Tibial nerve (tissue), 4 donors: ENCODE results near the gene PSMD8. TPM values are rescaled to one million over a fixed set of nuclear protein-coding genes. Genes with fewer than 3 reads are reported as not detected.
"Not testable (repeated sequence)": the region's sequence is repeated elsewhere in the genome, so short reads cannot be mapped to it uniquely, and the experiment has no call there.

Experiments
- DNase-seq, 2 donors: peaks; one replicate each; pipeline ENCODE4 v3.0.0-alpha.2; 2019; ENCODE audit warnings: low spot score in 2 of 2
- H3K27ac ChIP-seq, 4 donors: fragments of 200-600 bp; sonication (generic) in 3 of 4; one replicate each; pipeline ENCODE4 v1.5.1; 2017 to 2019; ENCODE audit warnings: mild to moderate bottlenecking in 1 of 4
- H3K27me3 ChIP-seq, 2 donors: fragments of 200-600 bp; sonication (generic) in 1 of 2; one replicate each; pipeline versions ENCODE4 v1.5.1 to v1.6.0; 2017 to 2019
- H3K36me3 ChIP-seq, 3 donors: fragments of 200-600 bp; sonication (generic); one replicate each; pipeline ENCODE4 v1.5.1; 2018 to 2019
- H3K4me1 ChIP-seq, 4 donors: fragments of 200-600 bp; sonication (generic) in 3 of 4; one replicate each; pipeline ENCODE4 v1.5.1; 2017 to 2019
- H3K4me3 ChIP-seq, 4 donors: fragments of 200-600 bp; sonication (generic) in 3 of 4; one replicate each; pipeline ENCODE4 v1.5.1; 2017 to 2019; ENCODE audit warnings: mild to moderate bottlenecking in 1 of 4, moderate library complexity in 1 of 4
- H3K9me3 ChIP-seq, 4 donors: fragments of 200-600 bp; sonication (generic) in 3 of 4; one replicate each; pipeline ENCODE4 v1.5.1; 2017 to 2019
- EP300 ChIP-seq, 2 donors: sonication (generic); formaldehyde crosslinking; IDR thresholded peaks; one replicate each; pipeline ENCODE4 v1.6.1; 2017; ENCODE audit warnings: antibody characterized with exemption in 2 of 2, mild to moderate bottlenecking in 1 of 2
- POLR2A ChIP-seq, 2 donors: fragments of 450-650 bp; IDR thresholded peaks; one replicate each; pipeline ENCODE4 v1.6.1; 2017; ENCODE audit warnings: antibody characterized with exemption in 2 of 2, mild to moderate bottlenecking in 2 of 2, moderate library complexity in 2 of 2
- WGBS, 2 donors: methylation state at CpG; one replicate each; pipeline ENCODE4 v1.1.5; 2018; 5-methylcytosine and 5-hydroxymethylcytosine counted together
- total RNA-seq, 4 donors: library from RNA; depleted of rRNA; stranded (reverse); fragments of >200 nt; gene quantifications; one replicate each; pipeline ENCODE4 v1.1.0, GENCODE V29; 2016
- TF ChIP-seq, protein P1 (sequence below), 5 experiments: fragments of 200-600 bp in 3 of 5; fragments of 450-650 bp in 2 of 5; sonication (generic) in 3 of 5; IDR thresholded peaks; one replicate each; pipeline ENCODE4 v1.5.1; 2016 to 2019; ENCODE audit warnings: antibody characterized with exemption in 5 of 5, mild to moderate bottlenecking in 3 of 5, moderate library complexity in 2 of 5

Gene PSMD8
- total RNA-seq, 4 donors from 2014 or later = 124 to 192 (median 174) TPM

DNA sequence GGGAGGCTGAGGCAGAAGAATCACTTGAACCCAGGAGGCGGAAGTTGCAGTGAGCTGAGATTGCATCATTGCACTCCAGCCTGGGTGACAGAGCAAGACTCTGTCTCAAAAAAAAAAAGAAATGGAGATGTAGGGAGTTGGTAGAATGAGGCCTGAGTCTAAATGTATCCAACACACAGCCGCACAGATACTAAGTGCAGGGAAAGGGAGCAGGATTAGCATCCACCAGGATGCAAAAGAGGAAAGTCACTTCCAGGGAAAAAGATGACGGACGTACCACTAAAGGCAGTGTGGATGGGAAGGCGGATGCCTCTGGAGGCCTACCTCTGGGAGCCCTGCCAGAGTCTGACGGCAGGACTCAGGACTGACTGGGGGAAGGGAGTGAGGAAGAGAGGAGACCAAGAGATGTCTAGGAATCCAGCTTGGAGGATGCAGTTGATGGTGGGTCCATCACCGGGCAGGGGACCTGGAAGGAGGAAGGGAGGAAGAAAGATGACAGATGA lies 35.3 kb downstream of the PSMD8 start:
- WGBS, 2 donors = 58 to 62% methylated on average over 7 of the region's 7 CpGs
- H3K27me3 ChIP-seq = no peaks in the 10 kb centered on the region

DNA sequence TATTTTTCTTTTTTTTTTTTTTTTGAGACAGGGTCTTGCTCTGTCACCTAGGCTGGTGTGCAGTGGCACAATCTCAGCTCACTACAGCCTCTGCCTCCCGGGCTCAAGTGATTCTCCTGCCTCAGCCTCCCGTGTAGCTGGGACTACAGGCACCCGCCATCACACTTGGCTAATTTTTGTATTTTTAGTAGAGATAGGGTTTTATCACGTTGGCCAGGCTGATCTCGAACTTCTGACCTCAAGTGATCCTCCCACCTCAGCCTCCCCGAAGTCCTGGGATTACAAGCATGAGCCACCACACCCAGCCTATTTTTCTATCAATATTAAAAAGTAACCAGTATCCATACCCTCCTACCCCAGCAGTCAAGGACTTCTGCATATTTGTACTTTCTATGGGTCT lies 36.0 kb downstream of the PSMD8 start:
- not testable (repeated sequence) for H3K4me3 ChIP-seq, H3K9me3 ChIP-seq, DNase-seq, H3K27me3 ChIP-seq, H3K4me1 ChIP-seq, H3K27ac ChIP-seq
- 76 to 78% methylated on average over 6 of the region's 6 CpGs for WGBS, 2 donors
- H3K36me3 ChIP-seq = peaks cover 0 to 47% (median 0%) of the 10 kb centered on the region in 3 donors

More for the DNA sequence above, 35.3 kb downstream of the PSMD8 start:
- no peak overlapping the region for H3K4me3 ChIP-seq
- H3K27ac ChIP-seq = no peak overlapping the region
- TF ChIP-seq EP300 (IDR thresholded peaks at IDR 0.05) (no peak), POLR2A (IDR thresholded peaks at IDR 0.05) (no peak)
- TF ChIP-seq, protein P1, sequence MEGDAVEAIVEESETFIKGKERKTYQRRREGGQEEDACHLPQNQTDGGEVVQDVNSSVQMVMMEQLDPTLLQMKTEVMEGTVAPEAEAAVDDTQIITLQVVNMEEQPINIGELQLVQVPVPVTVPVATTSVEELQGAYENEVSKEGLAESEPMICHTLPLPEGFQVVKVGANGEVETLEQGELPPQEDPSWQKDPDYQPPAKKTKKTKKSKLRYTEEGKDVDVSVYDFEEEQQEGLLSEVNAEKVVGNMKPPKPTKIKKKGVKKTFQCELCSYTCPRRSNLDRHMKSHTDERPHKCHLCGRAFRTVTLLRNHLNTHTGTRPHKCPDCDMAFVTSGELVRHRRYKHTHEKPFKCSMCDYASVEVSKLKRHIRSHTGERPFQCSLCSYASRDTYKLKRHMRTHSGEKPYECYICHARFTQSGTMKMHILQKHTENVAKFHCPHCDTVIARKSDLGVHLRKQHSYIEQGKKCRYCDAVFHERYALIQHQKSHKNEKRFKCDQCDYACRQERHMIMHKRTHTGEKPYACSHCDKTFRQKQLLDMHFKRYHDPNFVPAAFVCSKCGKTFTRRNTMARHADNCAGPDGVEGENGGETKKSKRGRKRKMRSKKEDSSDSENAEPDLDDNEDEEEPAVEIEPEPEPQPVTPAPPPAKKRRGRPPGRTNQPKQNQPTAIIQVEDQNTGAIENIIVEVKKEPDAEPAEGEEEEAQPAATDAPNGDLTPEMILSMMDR (IDR thresholded peaks at IDR 0.05) = no peak
- no peak for DNase-seq
- H3K4me1 ChIP-seq = peaks cover 0 to 3% (median 0%) of the 10 kb centered on the region in 4 donors
- H3K9me3 ChIP-seq = no peaks in the 10 kb centered on the region
- peaks cover 0 to 54% (median 0%) of the 10 kb centered on the region in 3 donors for H3K36me3 ChIP-seq

DNA sequence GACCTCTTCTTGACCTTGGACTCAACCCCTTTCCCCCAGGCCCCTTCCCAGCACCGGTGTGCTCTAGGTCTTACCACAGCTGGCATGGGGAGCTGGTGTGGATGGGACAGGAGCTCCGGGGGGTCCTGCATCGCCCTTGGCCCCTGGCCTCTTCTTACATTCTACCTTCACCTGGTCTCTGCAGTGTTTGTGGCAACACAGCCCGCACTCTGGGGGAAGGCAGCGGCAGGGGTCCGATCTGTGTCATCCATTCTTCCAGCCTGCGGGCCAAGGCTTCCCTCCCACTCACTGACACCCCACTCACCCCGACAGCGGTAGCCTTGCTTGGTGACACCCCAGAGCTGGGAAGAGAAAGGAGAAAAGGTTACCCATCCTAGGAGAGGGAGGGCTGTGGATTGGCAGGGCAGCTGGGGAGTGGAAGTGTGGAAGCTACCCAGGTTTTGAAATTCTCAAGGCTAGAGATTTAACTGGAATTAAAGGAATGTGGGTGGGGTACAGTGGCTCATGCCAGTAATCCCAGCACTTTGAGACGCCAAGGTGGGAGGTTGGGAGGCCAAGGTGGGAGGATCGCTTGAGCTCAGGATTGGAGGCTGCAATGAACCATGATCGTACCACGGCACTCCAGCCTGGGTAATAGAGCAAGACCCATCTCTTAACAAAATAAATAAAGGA lies 36.8 kb downstream of the PSMD8 start:
- Histone ChIP-seq H3K27me3 (no peaks in the 10 kb centered on the region), H3K4me1 (no peaks in the 10 kb centered on the region), H3K27ac (no peak overlapping the region), H3K36me3 (peaks cover 0 to 39% (median 0%) of the 10 kb centered on the region in 3 donors), H3K4me3 (no peak overlapping the region), H3K9me3 (no peaks in the 10 kb centered on the region)
- WGBS, 2 donors = 85 to 86% methylated on average over 13 of the region's 13 CpGs
- no peak for DNase-seq
- TF ChIP-seq, protein P1 (IDR thresholded peaks at IDR 0.05) = no peak
- TF ChIP-seq EP300 (IDR thresholded peaks at IDR 0.05) = no peak
- TF ChIP-seq POLR2A (IDR thresholded peaks at IDR 0.05) = no peak

DNA sequence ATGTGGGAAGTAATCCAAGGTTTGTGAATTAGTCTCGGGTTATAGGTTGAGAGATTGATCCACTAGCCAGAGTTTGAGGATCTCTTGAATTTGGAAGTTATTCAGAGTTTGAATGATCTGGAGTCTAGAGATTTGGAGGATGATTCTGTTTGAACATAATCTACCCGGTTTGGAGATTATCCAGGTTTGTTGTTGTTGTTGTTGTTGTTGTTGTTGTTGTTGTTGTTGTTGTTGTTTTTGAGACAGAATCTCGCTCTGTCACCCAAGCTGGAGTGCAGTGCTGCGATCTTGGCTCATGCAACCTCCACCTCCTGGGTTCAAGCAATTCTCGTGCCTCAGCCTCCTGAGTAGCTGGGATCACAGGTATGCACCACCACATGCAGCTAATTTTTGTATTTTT lies 37.5 kb downstream of the PSMD8 start:
- H3K27me3 ChIP-seq, H3K4me3 ChIP-seq, H3K9me3 ChIP-seq, H3K4me1 ChIP-seq, DNase-seq, H3K27ac ChIP-seq: not testable (repeated sequence)
- WGBS, 2 donors = 89 to 91% methylated on average over 5 of the region's 5 CpGs
- peaks cover 0 to 32% (median 0%) of the 10 kb centered on the region in 3 donors for H3K36me3 ChIP-seq

DNA sequence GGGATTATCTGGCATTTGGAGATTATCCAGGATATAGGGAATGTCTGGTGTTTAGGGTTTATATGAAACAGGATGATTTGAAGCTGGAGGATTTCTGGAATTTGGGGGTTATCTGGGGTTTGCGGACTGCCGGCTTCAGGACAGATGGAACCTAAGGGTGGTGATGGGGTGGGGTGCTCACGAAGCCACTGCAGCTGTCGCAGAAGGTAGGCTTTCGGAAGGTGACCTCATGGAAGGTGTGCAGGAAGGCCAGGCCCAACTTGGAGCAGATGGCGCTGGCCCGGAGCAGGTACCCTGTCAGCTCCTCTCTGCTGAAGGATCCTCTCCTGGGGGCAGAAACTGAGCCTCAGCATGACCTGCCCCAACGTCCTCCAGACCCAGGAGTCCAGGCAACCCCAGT lies 38.1 kb downstream of the PSMD8 start:
- TF ChIP-seq, protein P1 (IDR thresholded peaks at IDR 0.05) = no peak
- TF ChIP-seq POLR2A (IDR thresholded peaks at IDR 0.05) (no peak), EP300 (IDR thresholded peaks at IDR 0.05) (no peak)
- no peak for DNase-seq
- H3K9me3 ChIP-seq = no peaks in the 10 kb centered on the region
- no peak overlapping the region for H3K27ac ChIP-seq
- H3K27me3 ChIP-seq = no peaks in the 10 kb centered on the region
- H3K4me3 ChIP-seq = no peak overlapping the region
- peaks cover 0 to 2% (median 0%) of the 10 kb centered on the region in 4 donors for H3K4me1 ChIP-seq
- peaks cover 0 to 26% (median 0%) of the 10 kb centered on the region in 3 donors for H3K36me3 ChIP-seq
- 87 to 90% methylated on average over 7 to 8 of the region's 8 CpGs for WGBS, 2 donors

DNA sequence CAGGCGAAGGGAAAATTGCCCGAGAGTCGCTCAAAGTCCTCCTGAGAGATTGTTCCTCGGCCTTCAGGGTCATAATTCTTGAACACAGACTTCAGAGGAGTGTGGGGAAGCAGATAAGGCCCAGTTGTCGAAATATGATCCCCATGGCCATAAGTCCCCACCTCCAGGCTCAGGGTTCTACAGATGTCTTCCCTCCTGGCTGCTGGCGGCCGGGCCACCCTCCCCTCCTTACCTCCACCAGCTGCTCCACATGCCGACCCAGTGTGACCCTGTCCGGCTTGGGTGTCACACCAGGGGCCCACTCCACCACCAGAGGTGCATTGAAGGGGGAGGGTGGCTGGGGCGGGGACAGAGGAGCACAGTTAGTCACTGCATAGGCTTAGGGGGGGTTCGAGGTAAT lies 38.6 kb downstream of the PSMD8 start:
- TF ChIP-seq POLR2A (IDR thresholded peaks at IDR 0.05) (no peak), EP300 (IDR thresholded peaks at IDR 0.05) (no peak)
- TF ChIP-seq, protein P1 (IDR thresholded peaks at IDR 0.05) = no peak
- Histone ChIP-seq H3K4me1 (peaks cover 0 to 7% (median 1%) of the 10 kb centered on the region in 4 donors), H3K27ac (no peak overlapping the region), H3K4me3 (no peak overlapping the region), H3K27me3 (peaks cover 0 to 4% of the 10 kb centered on the region in 2 donors), H3K36me3 (peaks cover 0 to 21% (median 0%) of the 10 kb centered on the region in 3 donors), H3K9me3 (no peaks in the 10 kb centered on the region)
- DNase-seq = no peak
- WGBS, 2 donors = 65 to 79% methylated on average over 10 to 11 of the region's 11 CpGs
